ENCODE measurements around the gene SYNGR2. TPM values are rescaled to one million over a fixed set of nuclear protein-coding genes. Genes with fewer than 3 reads are reported as not detected.

Gene SYNGR2
- total and polyA plus RNA-seq, 9 of the 15 experiments (the other 6 are each of a cell fraction or from before 2014, with no cell fraction given): 1.4 to 173 (median 87.8) TPM

- TF ChIP-seq NRF1 (conservative IDR thresholded peaks at IDR 0.05 in 1 of 2, IDR thresholded peaks at IDR 0.05 in 1 of 2) (peak; percentile 25; a peak in 1 of 4 replicates), MCM3 (IDR thresholded peaks at IDR 0.05) (no peak), HNRNPK (IDR thresholded peaks at IDR 0.05; ENCODE audit: low read depth, low read length, poor library complexity, severe bottlenecking) (no peak), ZNF431 (CRISPR knock-in tag; IDR thresholded peaks at IDR 0.05) (no peak), EZH2 (IDR thresholded peaks at IDR 0.05; ENCODE audit: borderline replicate concordance, low read depth, low read length) (no peak), BRD9 (IDR thresholded peaks at IDR 0.05; ENCODE audit: low read depth, partially characterized antibody) (peak; percentile 63), CEBPB (tag; IDR thresholded peaks at IDR 0.05) (peak; percentile 95), HDGF (IDR thresholded peaks at IDR 0.05) (no peak), U2AF2 (optimal IDR thresholded peaks at IDR 0.05; ENCODE audit: low read depth, low read length) (no peak), CBFA2T2 (conservative IDR thresholded peaks at IDR 0.05) (peak; percentile 33), TAL1 (IDR thresholded peaks at IDR 0.05) (peak; percentile 40; the same call in 1 of the 2 replicates), ZSCAN29 (IDR thresholded peaks at IDR 0.05) (no peak), DIDO1 (tag; IDR thresholded peaks at IDR 0.05; ENCODE audit: low read depth) (no peak), HDAC1 (IDR thresholded peaks at IDR 0.05) (peak in 1 of 2 experiments; percentile 70; a peak in 2 of 4 replicates), ZNF217 (CRISPR knock-in tag; IDR thresholded peaks at IDR 0.05) (no peak), ARID1B (IDR thresholded peaks at IDR 0.05) (peak; percentile 89), MYNN (IDR thresholded peaks at IDR 0.05) (peak; percentile 51; the same call in 1 of the 2 replicates), MYNN (CRISPR knock-in tag; IDR thresholded peaks at IDR 0.05) (no peak), RCOR1 (IDR thresholded peaks at IDR 0.05; ENCODE audit: borderline replicate concordance in 1 of 2, low read depth in 2 of 2, low read length in 2 of 2) (peak in 1 of 2 experiments; percentile 47; a peak in 2 of 4 replicates), NFIC (IDR thresholded peaks at IDR 0.05) (no peak), DPF2 (IDR thresholded peaks at IDR 0.05) (peak; percentile 92), TOE1 (IDR thresholded peaks at IDR 0.05; ENCODE audit: borderline replicate concordance) (no peak), TOE1 (CRISPR knock-in tag; IDR thresholded peaks at IDR 0.05; ENCODE audit: borderline replicate concordance, low read depth) (no peak), SMARCA5 (IDR thresholded peaks at IDR 0.05) (peak; percentile 37; the same call in 1 of the 2 replicates), FOSL1 (tag; conservative IDR thresholded peaks at IDR 0.05) (peak; percentile 90), FOXP1 (CRISPR knock-in tag; IDR thresholded peaks at IDR 0.05) (no peak)
- TF ChIP-seq, protein P1, sequence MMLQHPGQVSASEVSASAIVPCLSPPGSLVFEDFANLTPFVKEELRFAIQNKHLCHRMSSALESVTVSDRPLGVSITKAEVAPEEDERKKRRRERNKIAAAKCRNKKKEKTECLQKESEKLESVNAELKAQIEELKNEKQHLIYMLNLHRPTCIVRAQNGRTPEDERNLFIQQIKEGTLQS (IDR thresholded peaks at IDR 0.05): peak; percentile 86
- TF ChIP-seq, protein P1 (CRISPR knock-in tag; conservative IDR thresholded peaks at IDR 0.05): no peak
- TF ChIP-seq, protein P2, sequence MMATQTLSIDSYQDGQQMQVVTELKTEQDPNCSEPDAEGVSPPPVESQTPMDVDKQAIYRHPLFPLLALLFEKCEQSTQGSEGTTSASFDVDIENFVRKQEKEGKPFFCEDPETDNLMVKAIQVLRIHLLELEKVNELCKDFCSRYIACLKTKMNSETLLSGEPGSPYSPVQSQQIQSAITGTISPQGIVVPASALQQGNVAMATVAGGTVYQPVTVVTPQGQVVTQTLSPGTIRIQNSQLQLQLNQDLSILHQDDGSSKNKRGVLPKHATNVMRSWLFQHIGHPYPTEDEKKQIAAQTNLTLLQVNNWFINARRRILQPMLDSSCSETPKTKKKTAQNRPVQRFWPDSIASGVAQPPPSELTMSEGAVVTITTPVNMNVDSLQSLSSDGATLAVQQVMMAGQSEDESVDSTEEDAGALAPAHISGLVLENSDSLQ (IDR thresholded peaks at IDR 0.05): peak; percentile 4; the same call in 1 of the 2 replicates
- TF ChIP-seq, protein P3, sequence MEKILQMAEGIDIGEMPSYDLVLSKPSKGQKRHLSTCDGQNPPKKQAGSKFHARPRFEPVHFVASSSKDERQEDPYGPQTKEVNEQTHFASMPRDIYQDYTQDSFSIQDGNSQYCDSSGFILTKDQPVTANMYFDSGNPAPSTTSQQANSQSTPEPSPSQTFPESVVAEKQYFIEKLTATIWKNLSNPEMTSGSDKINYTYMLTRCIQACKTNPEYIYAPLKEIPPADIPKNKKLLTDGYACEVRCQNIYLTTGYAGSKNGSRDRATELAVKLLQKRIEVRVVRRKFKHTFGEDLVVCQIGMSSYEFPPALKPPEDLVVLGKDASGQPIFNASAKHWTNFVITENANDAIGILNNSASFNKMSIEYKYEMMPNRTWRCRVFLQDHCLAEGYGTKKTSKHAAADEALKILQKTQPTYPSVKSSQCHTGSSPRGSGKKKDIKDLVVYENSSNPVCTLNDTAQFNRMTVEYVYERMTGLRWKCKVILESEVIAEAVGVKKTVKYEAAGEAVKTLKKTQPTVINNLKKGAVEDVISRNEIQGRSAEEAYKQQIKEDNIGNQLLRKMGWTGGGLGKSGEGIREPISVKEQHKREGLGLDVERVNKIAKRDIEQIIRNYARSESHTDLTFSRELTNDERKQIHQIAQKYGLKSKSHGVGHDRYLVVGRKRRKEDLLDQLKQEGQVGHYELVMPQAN (IDR thresholded peaks at IDR 0.05; ENCODE audit: borderline replicate concordance): 0 out of 2 replicates have a peak, but pooled peaks have one; percentile 10
Measured at GRCh38 chr17:78135858-78136500, 32.4 kb upstream of the SYNGR2 start (continued).

All from K562 (cell line).